Kidney (tissue), 14 donors: Measurements from ENCODE around the gene CEP57L1. TPM values are rescaled to one million over a fixed set of nuclear protein-coding genes. Genes with fewer than 3 reads are reported as not detected.
"Not testable (repeated sequence)": the region's sequence is repeated elsewhere in the genome, so short reads cannot be mapped to it uniquely, and the experiment has no call there.

Experiments
- DNase-seq, 5 donors: peaks; one replicate each; pipeline ENCODE4 v3.0.0-alpha.2; 2013 to 2020
- FAIRE-seq: peaks from 2 replicates; lab custom pipeline; 2012; peaks lifted over from hg19 to GRCh38; lab: Jason Lieb, UNC
- H3K27ac ChIP-seq, 2 donors: one replicate each; pipeline ENCODE4 v1.7.0; 2013; ENCODE audit warnings: low read depth in 2 of 2, low read length in 2 of 2, inconsistent platforms in 1 of 2
- H3K27me3 ChIP-seq: one replicate; pipeline ENCODE4 v1.7.1; 2013; ENCODE audit warnings: low read length, inconsistent platforms; ENCODE audit not compliant: control insufficient read depth, insufficient read depth
- H3K36me3 ChIP-seq, 3 donors: one replicate each; pipeline versions ENCODE4 v1.7.0 to v1.7.1; 2013; ENCODE audit warnings: low read length in 3 of 3, control low read depth in 1 of 3, inconsistent platforms in 1 of 3; ENCODE audit not compliant: insufficient read depth in 3 of 3, control insufficient read depth in 2 of 3
- H3K4me1 ChIP-seq, 3 donors: one replicate each; pipeline versions ENCODE4 v1.7.0 to v1.7.1; 2013; ENCODE audit warnings: low read length in 3 of 3, inconsistent platforms in 1 of 3, low read depth in 1 of 3; ENCODE audit not compliant: control insufficient read depth in 2 of 3, insufficient read depth in 2 of 3
- H3K4me3 ChIP-seq, 3 donors: one replicate each; pipeline versions ENCODE4 v1.7.0 to v1.8.1; 2013; ENCODE audit warnings: low read length in 3 of 3, control low read depth in 1 of 3, inconsistent platforms in 1 of 3
- H3K9ac ChIP-seq, 3 donors: one replicate each; pipeline versions ENCODE4 v1.7.0 to v1.7.1; 2013; ENCODE audit warnings: low read length in 3 of 3, control low read depth in 1 of 3, inconsistent platforms in 1 of 3
- H3K9me3 ChIP-seq, 3 donors: one replicate each; pipeline versions ENCODE4 v1.7.0 to v1.7.1; 2013; ENCODE audit warnings: low read length in 3 of 3, control low read depth in 1 of 3, inconsistent platforms in 1 of 3; ENCODE audit not compliant: control insufficient read depth in 2 of 3, insufficient read depth in 1 of 3
- CTCF ChIP-seq: IDR thresholded peaks from 3 replicates; pipeline ENCODE4 v1.5.1; 2012; ENCODE audit warnings: mild to moderate bottlenecking, moderate library complexity, borderline replicate concordance; ENCODE audit not compliant: insufficient read depth; ENCODE audit errors: extremely low read depth
- intact Hi-C: fragments of 100-400 bp; cut with DNase I; formaldehyde crosslinking; loops from one replicate; pipeline ENCODE4 v1.11.1; 2022
- polyA plus RNA-seq: library from polyadenylated mRNA; stranded (reverse); fragments of 350-450 nt; fragmentation: Illumina TruSeq; extraction: RNeasy Lipid Tissue Mini Kit (QIAGEN cat#74804); gene quantifications from one replicate; pipeline ENCODE4 v1.2.3, GENCODE V29; 2014; ENCODE audit warnings: low read depth, low replicate concordance; ENCODE audit not compliant: insufficient read depth
- total RNA-seq: library from RNA; stranded (reverse); fragmentation: NEBNext Ultra II Directional; extraction: Animal tissue kit (Norgen Biotek cat#: 25700); gene quantifications from one replicate; pipeline ENCODE4 v1.2.1, GENCODE V29; 2021
- donor health status: control.
- donor health status: control.
- donor health status: control.
- donor health status: control.
- donor health status: control.
- donor health status: DM: yes; HTN: yes; CAD: no.
- donor health status: Normal renal cell carcinoma (clear cell type).

CEP57L1 gene
- total and polyA plus RNA-seq, 2 donors from 2014 or later: 6.3 to 10.6 TPM

GRCh38 chr6:109136530-109136929, 41.2 kb downstream of the CEP57L1 start:
- H3K9me3 ChIP-seq, H3K27ac ChIP-seq, H3K4me3 ChIP-seq, intact Hi-C loops, H3K9ac ChIP-seq, H3K36me3 ChIP-seq, FAIRE-seq, DNase-seq, H3K27me3 ChIP-seq, H3K4me1 ChIP-seq: not testable (repeated sequence)

GRCh38 chr6:109139109-109139508, 43.8 kb downstream of the CEP57L1 start:
- Histone ChIP-seq H3K36me3 (peaks cover 0 to 2% (median 0%) of the 10 kb centered on the region in 3 donors), H3K4me3 (no peak overlapping the region), H3K4me1 (no peaks in the 10 kb centered on the region), H3K9me3 (no peaks in the 10 kb centered on the region), H3K27ac (no peak overlapping the region), H3K9ac (no peak overlapping the region), H3K27me3 (no peaks in the 10 kb centered on the region)
- no peak for FAIRE-seq
- intact Hi-C loops: no loop called here
- TF ChIP-seq CTCF: no peak
- DNase-seq: no peak

GRCh38 chr6:109142067-109142466, 46.8 kb downstream of the CEP57L1 start:
- DNase-seq, H3K9ac ChIP-seq, H3K9me3 ChIP-seq, H3K36me3 ChIP-seq, H3K4me1 ChIP-seq, H3K4me3 ChIP-seq, H3K27ac ChIP-seq, H3K27me3 ChIP-seq, FAIRE-seq, intact Hi-C loops: not testable (repeated sequence)

- intact Hi-C loops: no loop called here
- Histone ChIP-seq H3K36me3 (peaks cover 0 to 2% (median 0%) of the 10 kb centered on the region in 3 donors), H3K4me1 (no peaks in the 10 kb centered on the region), H3K9me3 (no peaks in the 10 kb centered on the region), H3K27ac (no peak overlapping the region), H3K9ac (no peak overlapping the region), H3K27me3 (no peaks in the 10 kb centered on the region), H3K4me3 (no peak overlapping the region)
- DNase-seq (no peak), FAIRE-seq (no peak)
- TF ChIP-seq CTCF: no peak
These were observed 47.9 kb downstream of the CEP57L1 start for GRCh38 chr6:109143191-109143590.

GRCh38 chr6:109148251-109148650, 52.9 kb downstream of the CEP57L1 start:
- H3K36me3 ChIP-seq, DNase-seq, intact Hi-C loops, H3K4me3 ChIP-seq, H3K27me3 ChIP-seq, H3K9me3 ChIP-seq, FAIRE-seq, H3K27ac ChIP-seq, H3K9ac ChIP-seq, H3K4me1 ChIP-seq: not testable (repeated sequence)

- H3K27ac ChIP-seq, DNase-seq, H3K27me3 ChIP-seq, intact Hi-C loops, H3K9me3 ChIP-seq, H3K4me1 ChIP-seq, H3K4me3 ChIP-seq, H3K36me3 ChIP-seq, H3K9ac ChIP-seq, FAIRE-seq: not testable (repeated sequence)
These were observed 53.4 kb downstream of the CEP57L1 start for GRCh38 chr6:109148716-109149115.
